Inferior parietal cortex (tissue), 1 donor: ENCODE data around the gene FRMD1.

Experiments used
- DNase-seq: peaks from one replicate; pipeline ENCODE4 v3.0.0-alpha.2; 2016; ENCODE audit errors: extremely low spot score

Gene FRMD1

GRCh38 chr6:168078943-168079405 lies at the start of gene FRMD1:
Gene FRMD1 (minus strand): TSS chr6:168079212. CDS start chr6:168079094, 118 bp downstream.
- DNase-seq: no peak

DNA sequence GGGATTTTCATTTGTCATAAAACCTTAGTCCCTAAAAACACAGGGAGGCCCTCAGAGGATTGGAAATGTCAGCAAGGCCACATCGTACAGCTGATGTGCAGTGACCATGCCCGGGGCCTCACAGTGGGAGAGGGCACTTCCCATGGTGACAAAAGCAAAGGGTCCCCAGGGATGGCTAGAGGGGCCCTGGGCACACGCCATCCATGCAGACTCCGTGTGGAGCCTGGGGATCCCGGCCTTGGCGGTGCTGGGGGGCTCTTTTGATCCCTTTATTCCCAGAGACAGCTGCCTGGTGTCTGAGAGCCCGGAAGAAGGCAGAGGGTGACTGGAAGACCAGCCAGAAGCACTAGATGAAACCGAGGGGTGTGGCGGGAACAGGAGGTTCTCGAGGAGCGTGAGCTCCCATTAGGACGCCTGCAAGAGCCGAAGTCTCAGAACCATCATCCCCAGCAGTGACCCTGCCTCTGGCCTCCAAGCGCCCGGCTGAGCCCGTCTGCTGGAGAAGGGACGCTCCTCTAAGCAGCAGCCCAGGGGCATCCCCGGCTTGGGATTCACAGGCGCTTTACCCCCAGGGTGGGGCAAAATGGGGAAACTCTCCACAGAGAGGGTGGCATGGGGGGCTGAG lies 49.1 kb upstream of the FRMD1 start:
- DNase-seq: no peak

DNA sequence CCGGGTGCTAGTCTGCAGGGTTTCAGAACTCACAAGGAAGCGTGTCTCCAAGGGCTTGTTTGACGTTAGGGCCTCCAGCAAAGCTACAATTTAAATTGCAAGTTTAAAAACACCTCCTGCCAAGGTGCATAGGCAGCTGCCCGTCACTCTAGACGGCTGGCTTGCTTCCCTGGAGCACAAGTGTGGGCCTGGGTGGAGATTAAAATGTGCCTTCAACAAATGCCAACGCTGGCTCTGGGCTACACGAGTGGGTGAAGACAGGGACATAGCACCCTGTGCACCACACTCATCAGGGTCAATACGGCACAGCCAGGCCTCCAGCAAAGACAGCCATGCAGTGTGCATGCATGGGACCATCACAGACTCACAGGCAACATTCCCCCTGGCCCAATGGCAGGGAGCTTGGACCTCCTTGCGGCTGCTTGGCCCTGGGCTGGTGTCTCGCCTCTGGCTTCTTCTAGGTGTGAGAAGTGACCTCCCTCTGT lies 48.4 kb upstream of the FRMD1 start:
- no peak for DNase-seq

DNA sequence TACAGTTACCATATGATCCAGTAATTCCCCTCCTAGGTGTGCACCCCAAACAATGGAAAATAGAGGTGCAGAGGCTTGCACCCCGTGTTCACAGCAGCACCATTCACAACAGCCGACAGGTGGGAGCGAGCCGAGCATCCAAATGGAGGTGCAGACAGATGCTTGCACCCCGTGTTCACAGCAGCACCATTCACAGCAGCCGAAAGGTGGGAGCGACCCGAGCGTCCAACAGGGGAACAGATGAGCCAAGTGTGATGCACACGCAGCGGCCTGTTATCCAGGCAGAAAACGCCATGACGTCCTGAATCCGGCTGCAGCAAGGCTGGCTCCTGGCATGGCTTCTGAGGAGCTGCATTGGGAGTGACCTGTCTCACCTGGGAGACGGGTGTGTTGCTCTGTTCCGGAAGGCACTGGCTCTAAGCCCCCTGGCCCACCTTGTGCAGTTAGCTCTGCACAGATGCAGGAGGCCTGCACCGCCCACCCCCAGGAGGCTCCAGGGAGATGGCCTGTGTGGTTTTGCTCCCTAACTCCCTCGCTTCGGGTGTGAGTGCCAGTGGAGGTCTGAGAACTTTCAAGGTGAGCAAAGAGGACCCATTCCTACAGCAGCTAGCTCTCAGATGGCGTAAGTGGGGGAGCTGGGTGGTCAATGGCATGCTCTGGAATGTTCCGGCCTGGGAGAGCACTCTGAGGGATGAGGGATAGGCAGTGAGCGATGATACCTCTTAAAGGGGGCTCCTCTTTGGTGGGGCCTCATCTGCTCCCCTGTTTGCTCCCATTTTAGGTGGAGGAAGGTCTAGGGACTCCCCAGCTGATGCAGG lies 47.8 kb upstream of the FRMD1 start:
- DNase-seq: no peak

GRCh38 chr6:168125429-168126001 lies 46.5 kb upstream of the FRMD1 start:
- no peak for DNase-seq

GRCh38 chr6:168124921-168125320 lies 45.9 kb upstream of the FRMD1 start:
- no peak for DNase-seq

- no peak for DNase-seq
Observed at GRCh38 chr6:168124158-168124557, 45.1 kb upstream of the FRMD1 start.

DNA sequence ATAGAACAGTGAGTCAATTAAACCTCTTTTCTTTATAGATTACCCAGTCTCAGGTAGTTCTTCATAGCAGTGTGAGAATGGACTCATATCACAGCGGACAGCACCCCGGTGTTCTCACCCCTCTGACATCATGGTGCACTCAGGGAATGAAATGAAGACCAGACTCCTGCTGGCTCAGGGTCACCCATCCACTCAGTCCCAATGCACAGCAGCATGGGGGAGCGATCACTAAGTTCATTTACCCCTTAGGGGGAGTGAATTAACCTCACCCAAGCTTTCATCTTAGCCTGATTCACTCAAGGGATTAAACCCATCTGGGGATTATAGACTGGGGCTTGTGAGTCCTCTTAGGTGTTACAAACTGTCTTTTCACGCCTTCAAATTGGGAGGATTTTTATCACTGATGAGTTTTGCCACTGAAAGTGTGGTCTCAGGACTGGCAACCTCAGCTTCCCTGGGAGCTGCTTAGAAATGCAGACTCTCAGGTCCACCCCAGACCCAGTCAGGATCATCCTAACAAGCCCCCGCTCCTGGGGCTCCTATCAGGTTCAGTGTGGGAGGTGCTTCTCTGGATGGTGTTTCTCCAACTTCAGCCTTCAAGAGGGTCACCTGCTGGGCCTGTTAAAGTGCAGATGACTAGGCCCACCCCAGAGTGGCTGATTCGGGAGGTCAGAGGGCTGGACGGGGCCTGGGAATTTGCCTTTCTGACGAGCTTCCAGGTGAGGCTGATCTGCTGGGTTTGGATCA lies 44.3 kb upstream of the FRMD1 start:
- DNase-seq: no peak

GRCh38 chr6:168122521-168122920 lies 43.5 kb upstream of the FRMD1 start:
- no peak for DNase-seq

DNA sequence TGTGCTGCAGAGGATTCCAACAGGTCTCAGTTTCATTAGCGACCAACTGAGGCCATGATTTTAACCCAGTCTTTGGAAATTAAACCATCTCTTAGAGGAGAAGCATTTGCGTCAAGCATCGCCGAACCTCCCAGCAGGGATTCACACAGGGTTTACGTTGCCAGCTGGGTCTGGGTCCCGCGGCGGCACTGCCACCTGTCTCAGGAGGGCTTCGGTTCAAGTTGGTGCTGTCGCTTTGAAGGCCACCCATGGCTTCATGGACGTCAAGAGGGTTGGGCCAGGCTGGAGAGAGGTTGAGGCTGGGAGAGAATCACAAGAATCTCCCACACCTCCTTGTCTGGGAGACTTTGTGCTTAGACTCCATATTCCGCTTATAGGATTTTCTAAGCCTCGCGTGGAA lies 43.0 kb upstream of the FRMD1 start:
- DNase-seq: no peak

DNA sequence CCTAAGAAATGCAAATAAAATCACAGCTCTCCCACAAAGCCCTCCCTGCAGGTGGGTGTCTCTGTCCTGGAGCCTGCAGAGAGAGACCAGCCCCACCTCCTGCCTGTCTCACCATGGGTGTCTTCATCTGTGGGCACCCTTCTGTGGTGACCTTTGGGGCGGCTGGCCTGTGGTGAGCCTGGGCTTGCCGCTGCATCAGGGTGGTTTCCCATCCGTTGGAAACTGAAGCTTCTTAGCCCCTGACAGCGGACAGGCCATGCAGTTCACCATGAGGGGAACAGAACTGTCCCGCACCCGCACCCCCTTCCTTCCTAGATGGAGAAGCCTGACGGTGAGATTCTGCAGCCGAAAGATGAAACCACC lies 42.3 kb upstream of the FRMD1 start:
- DNase-seq: no peak

GRCh38 chr6:168120390-168121302 lies 41.6 kb upstream of the FRMD1 start:
- DNase-seq: no peak

DNA sequence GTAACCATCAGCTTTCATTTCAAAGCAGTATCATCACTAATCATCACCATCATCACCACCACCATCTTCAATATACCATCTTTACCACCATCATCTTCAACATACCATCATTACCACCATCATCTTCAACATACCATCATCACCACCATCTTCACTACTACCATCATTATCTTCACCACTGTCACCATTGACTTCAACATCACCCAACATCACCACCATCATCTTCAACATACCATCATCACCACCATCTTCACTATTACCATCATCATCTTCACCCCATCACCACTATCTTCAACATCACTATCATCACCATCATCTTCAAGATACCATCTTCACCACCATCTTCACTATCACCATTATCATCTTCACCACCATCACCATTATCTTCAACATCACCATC lies 40.5 kb upstream of the FRMD1 start:
- no peak for DNase-seq

DNA sequence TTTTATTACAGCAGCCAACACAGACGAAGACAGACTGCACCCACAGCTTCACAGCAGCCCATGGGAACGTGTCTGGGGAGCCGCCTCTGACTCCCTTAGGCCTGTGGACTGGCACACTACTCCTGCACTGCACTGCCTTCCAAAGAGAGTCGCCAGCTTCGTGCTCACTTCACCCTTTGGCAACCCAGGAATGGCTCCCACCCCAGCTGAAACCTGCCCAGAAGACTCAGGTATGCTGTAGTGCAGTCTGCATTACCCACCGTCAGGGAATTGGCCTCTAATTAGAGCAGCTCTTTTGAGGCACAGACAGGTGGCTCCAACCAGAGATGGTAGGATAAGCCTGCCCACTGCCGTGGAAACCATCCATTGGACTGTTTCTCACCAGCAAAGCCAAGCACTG lies 39.9 kb upstream of the FRMD1 start:
- DNase-seq: no peak

DNA sequence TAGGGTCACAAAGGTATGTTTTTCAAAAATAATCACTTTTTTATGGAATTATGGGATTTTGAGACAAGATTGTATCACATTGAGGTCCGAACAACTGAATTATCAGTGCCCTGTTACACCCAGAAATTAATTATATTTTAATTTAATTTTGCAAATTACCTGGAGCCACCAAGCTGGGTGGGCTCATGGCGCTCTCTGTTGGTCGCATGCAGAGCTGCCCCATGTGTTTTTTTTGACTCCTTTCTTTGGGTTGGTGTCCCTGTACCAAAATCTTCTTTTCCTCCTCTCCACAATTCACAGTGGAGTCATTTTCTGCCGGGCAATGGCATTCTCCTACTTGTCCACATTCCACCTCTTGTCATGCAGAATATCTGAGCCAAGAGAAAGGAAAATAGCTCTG lies 38.9 kb upstream of the FRMD1 start:
- no peak for DNase-seq

- DNase-seq: no peak
Observed at GRCh38 chr6:168116975-168117899, 38.2 kb upstream of the FRMD1 start.

DNA sequence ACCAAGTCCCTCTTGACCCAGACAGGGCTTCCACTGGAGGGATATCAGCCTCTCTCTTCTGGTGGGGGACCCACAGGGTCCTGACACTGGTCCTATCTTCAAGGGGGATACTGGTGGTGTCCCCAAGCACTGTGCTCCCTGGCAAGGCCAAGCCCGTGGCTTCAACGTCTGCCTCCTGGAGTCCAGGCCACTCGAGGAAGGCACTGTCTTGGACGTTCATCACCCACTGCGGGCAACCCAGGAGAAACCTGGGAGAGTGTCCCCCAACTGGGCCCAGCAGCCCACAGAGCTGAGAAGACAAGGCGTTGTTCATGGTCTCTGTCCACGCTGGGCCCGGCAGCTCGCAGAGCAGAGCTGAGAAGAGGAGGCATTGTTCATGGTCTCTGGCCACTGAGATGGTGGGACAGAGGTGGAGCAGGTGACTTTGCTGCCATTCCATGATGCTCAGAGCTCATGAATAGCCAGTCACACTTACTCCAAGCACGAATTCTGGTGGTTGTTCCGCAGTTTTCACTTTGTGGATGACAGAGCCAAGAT lies 37.5 kb upstream of the FRMD1 start:
- no peak for DNase-seq

GRCh38 chr6:168115748-168116437 lies 36.9 kb upstream of the FRMD1 start:
- DNase-seq: no peak

DNA sequence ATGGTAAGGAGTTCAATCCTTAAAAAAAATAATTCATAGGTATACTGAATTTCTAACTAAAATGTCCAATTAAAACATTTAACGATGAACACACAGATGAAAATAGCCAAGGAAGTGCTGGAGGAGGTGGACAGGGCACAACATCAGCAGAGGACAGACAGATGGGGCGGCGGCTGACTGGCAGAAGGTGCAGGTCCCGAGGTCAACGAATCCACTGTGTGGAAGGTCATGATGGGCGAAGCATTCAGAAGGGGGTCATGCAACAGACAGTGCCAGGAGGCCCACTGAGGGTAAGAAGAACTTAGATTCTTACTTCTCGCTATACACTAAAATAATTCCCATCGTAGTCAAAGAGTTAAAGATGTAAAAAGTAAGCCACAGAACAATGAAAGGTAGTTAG lies 34.2 kb upstream of the FRMD1 start:
- no peak for DNase-seq
